GM18511 (cell line): Measurements from ENCODE around the gene P3H2.

Experiments used
- ATAC-seq: cut with Tn5 transposase; IDR thresholded peaks from one replicate; pipeline ENCODE4 v1.9.1; 2021; ENCODE audit warnings: mild to moderate bottlenecking, moderate library complexity; ENCODE audit not compliant: unreplicated experiment

Gene P3H2

DNA sequence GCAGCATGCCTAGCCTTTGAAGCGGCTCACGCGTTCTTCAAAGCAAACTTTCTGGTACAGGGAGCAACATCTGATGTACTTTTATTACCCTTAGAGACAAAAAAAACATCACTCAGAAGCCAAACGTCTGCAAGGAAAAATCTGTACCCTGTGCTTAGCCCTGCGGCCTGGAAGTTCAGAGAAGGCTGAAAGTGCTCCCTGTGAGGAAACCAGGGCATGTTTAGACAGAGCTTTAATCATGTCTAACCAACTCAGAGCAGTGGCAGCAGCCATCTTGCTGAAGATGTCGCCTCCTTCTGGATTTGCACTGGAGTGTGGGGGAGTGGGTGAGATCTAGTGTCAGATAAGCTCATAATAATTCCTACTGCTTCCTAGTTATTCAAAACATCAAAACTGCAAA lies 170.4 kb downstream of the P3H2 start:
- no peak for ATAC-seq

GRCh38 chr3:189949580-189949979 lies 171.1 kb downstream of the P3H2 start:
- ATAC-seq, result no peak

DNA sequence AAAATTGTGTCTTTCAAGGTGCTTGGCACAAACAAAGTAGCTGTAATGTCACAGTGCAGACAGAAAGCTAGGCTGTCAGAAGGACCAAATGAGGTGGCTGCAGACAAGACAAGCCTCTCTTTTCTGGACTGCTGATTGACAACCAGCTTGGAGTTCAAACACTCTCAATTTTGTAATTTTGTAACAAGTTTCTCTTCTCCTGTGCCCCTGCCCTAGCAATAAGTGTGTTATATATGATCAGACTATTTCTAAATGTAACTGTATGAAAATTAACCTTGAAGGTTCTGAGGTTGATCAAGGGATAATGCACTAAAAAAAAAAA lies 172.0 kb downstream of the P3H2 start:
- ATAC-seq, result no peak

GRCh38 chr3:189947948-189948723 lies 172.6 kb downstream of the P3H2 start:
- peak; percentile 60 for ATAC-seq

DNA sequence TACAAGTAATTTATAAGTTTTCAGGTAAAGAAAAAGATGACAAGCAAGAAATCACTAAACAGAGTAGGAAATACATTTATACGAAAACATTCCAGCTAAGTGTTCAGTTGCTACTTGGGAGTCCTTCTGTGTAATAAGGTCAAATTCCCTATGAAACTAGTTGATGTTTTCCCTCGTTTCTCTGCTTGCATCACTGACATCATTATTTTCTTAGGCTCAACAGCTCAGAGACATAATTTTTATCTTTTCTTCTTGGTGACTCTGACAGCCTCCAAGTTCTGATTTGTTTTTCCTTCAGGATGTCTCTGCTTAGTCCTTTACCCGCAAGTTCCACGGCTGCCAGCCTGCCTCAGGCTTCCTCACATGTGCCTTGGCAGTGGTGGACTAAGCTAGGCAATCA lies 173.6 kb downstream of the P3H2 start:
- no peak for ATAC-seq

DNA sequence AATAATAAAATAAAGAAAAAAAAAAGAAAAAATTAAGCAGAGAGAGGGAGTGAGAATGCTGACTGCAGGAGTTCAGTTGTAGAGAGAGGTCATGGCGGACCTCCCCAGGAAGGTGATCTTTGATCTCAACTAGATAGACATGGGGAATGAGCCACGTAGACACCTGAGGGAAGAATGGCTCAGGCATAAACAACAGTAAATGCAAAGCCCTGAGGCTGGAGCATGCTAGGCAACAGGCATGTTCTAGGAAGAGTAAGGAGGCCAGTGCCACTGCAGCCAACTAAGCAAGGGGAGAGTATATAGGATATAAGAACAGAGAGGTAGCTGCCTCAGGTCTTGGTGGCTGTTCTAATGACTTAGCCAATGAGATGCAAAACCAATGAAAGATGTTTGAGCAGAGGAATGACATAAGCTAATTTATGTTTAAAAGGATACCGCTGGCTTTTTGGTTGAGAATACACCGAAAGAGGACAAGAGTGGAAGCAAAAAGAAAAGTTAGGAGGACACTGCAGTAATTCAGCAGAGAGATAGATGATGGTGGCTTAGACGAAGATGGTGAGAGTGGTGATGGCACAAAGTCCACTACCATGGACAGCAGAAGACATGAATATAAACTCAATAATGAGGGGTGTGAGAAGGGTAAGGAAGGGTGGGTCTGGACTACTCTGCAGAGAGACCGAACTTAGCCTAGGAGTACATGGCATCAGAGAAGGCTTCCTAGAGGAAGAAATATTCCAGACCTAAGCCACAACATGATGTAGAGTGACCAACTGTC lies 174.6 kb downstream of the P3H2 start:
- ATAC-seq, result no peak

DNA sequence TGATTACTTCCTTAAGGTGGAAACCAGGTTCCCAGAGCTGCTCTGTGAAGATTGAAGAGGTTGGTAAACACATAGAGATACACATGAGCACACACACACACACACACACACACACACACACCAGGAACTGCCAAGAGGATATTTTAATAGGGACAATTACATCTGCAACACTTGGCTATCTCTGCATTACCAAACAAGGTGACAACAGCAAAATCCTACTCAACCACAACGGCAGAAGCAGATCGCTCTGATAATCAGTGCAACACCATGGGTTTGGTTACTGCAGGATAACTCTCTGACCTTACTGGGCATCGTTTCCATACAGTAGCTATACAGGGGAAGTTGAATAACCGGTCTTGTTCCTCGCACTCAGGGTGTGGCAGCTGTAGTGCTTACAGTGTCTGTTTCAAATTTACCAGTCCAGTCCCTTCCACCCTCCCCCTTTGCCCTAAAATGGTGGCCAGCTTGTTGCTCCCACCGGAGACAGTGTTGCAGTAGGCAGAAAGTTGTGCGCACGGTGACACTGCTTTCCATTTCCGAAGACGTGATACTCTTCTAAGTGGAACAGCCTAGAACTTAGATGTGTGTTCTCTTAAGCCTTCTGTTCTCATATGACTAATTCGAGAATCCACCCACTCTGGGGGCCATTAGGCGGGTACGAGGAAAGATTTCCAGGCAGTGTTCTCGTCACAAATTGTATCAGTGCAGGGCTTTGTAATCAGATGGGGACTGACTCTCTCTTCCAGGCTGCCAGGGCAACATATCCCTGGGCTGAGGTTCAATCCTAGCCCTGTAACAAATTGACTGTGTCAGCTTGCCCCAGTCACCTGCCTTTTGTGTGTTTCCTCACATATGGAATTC lies 176.2 kb downstream of the P3H2 start:
- no peak for ATAC-seq

- no peak for ATAC-seq
These were observed 177.7 kb downstream of the P3H2 start for GRCh38 chr3:189942948-189943347.

DNA sequence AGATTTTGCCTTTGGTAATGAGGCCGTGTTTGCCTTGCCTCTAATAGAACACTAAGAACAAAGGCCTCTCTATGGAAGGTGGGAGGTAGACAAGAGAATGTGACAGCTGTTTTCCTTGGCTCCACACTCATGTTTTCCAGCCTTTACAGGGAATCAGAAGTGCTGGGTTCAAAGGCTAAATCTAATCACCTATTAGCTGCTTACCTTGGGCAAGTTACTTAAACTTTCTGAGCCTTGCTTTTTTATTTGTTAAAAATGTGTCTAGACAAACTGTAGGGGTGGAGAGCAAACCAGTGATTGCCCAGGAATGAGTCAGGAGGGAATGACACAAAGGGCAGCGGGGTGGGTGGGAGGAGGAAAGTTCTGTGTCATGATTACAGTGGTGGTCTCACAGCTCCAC lies 179.0 kb downstream of the P3H2 start:
- no peak for ATAC-seq

DNA sequence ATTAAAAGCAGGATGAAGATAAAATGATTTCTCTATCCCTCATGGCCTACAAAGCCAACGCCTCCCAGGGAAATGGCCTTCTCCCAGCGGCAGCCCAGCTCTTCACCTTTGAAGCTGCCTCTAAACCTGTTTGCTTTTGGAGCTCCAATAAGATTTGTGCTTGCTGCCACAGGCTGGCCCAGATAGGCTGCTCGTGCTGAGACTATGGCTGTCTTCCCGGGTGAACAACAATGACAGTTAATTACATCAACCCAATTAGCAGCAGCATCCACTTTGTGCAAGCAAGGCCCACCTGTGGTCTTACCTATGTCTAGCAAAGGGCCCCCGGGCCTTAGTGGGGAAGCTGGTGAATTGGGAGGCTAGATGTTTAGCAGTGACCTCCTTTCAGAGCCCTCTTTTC lies 179.6 kb downstream of the P3H2 start:
- no peak for ATAC-seq

GRCh38 chr3:189937302-189938127 lies 183.2 kb downstream of the P3H2 start:
- no peak for ATAC-seq

DNA sequence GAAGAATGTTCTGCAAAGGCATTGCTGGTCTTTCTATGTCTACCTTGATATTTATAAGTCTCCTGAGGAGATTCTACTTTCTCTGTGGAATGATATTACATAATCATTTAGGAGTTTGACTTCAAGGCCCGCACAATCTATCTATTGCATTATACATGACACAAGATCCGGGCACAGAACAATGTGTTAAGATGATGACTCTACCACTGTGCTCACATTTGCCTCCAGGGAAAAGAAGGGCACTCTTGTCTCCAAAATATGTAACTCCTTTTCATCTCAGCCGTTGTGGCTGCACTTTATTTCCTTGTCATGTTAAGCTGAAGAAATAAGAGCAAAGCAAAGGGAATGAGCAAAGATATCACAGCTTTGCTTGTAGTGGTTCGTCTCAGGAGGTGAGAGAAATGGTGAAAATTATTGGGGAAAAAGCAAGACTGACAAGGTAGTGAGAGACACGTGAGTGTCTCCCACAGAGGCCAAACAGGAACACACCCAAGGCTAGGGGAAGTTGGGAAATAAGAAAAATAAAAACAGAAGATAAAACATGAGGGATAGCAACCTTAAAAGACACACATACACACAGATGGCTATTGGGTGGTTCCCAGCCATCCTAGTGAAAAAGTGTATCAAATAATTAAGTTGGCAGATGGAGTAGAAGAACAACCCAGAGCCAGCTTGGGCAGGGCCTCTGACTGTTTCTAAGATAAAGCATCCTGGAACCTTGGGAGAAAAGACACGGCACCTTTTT lies 184.3 kb downstream of the P3H2 start:
- no peak for ATAC-seq

GRCh38 chr3:189927975-189928895 lies 192.5 kb downstream of the P3H2 start:
- no peak for ATAC-seq

- no peak for ATAC-seq
These were observed 198.9 kb downstream of the P3H2 start for GRCh38 chr3:189921770-189922169.

DNA sequence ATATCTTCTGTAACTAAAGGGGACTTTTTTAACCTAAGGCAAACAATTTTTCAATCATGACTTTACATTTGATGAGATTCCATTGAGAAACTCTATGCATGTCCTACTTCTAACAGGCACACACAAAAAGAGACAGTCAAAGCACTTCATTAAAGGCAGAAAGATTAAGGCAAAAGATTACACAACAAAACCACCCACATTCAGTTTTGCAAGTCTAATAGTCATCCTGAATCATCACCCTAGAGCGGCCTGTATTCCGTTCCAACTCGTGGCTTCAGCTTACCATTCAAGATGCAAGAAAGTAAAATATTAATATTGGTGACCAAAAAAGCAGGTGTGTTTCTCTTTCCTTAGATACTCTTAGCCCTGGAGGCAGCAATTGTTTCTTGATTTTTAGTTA lies 205.9 kb downstream of the P3H2 start:
- ATAC-seq, result no peak

- ATAC-seq, result no peak
These were observed 209.7 kb downstream of the P3H2 start for GRCh38 chr3:189911001-189911400.

DNA sequence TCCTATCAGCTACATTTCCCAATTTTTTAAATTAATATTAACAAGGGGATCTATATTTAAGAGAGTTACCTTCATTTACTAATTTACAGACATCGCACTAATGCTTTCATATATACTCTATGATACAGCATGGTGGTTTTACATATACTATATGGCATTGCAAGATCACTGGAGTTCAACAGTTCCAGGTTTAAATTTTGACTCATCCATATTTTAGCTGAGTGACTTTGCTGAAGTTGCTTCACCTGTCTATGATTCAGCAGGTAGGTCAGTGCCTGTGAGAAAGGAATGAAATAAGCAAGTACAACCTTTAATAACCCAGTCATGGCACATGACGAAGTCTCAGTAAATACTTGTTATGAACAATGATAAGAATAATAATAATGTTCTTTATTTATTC lies 211.1 kb downstream of the P3H2 start:
- no peak for ATAC-seq

GRCh38 chr3:189909139-189909538 lies 211.6 kb downstream of the P3H2 start:
- ATAC-seq, result no peak

- no peak for ATAC-seq
These were observed 212.1 kb downstream of the P3H2 start for GRCh38 chr3:189908646-189909045.
